ENCODE data around the gene TP53I11.

The TP53I11 gene

DNA sequence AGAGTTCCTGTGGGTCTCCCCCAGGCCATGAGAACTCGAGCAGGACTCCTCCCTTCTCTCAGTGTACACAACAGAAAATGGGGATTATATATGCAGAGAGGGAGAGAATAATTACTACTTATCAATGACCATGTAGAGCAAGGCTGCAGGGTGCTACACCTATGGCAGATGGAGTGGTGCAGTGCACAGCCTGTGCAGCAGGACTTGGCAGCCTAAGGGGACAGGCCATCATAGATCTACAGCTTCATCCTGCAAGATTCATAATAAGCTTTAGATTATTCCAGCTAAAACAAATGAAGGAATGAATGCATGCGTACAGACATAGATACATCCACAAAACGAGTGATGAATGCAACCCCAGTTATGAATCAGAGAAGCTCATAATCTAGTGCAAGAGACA is 8.4 kb upstream of the TP53I11 start:
- H3K9me3 ChIP-seq (ENCODE audit: control insufficient read depth, low read length): no peaks in the 10 kb centered on the region
- no peaks in the 10 kb centered on the region for H3K4me1 ChIP-seq (ENCODE audit: control insufficient read depth, insufficient read depth, low read length, poor library complexity, severe bottlenecking)
- no peaks in the 10 kb centered on the region for H3K36me3 ChIP-seq (ENCODE audit: control insufficient read depth, insufficient read depth, low read length)
- H3K4me3 ChIP-seq (ENCODE audit: insufficient read depth, low read depth, low read length, poor library complexity, severe bottlenecking): no peak overlapping the region
- H3K27ac ChIP-seq (ENCODE audit: insufficient read depth, low read length, poor library complexity, severe bottlenecking): no peak overlapping the region
- H3K27me3 ChIP-seq (replicated peaks; ENCODE audit: control insufficient read depth, insufficient read depth, low read length, poor library complexity, severe bottlenecking): no peaks in the 10 kb centered on the region
- no peak for DNase-seq

- Histone ChIP-seq H3K9me3 (ENCODE audit: control insufficient read depth, low read length) (no peaks in the 10 kb centered on the region), H3K27me3 (replicated peaks; ENCODE audit: control insufficient read depth, insufficient read depth, low read length, poor library complexity, severe bottlenecking) (no peaks in the 10 kb centered on the region), H3K36me3 (ENCODE audit: control insufficient read depth, insufficient read depth, low read length) (no peaks in the 10 kb centered on the region), H3K4me3 (ENCODE audit: insufficient read depth, low read depth, low read length, poor library complexity, severe bottlenecking) (no peak overlapping the region), H3K4me1 (ENCODE audit: control insufficient read depth, insufficient read depth, low read length, poor library complexity, severe bottlenecking) (no peaks in the 10 kb centered on the region), H3K27ac (ENCODE audit: insufficient read depth, low read length, poor library complexity, severe bottlenecking) (no peak overlapping the region)
- DNase-seq: no peak
Observed at GRCh38 chr11:44957776-44958564, 7.3 kb upstream of the TP53I11 start.

DNA sequence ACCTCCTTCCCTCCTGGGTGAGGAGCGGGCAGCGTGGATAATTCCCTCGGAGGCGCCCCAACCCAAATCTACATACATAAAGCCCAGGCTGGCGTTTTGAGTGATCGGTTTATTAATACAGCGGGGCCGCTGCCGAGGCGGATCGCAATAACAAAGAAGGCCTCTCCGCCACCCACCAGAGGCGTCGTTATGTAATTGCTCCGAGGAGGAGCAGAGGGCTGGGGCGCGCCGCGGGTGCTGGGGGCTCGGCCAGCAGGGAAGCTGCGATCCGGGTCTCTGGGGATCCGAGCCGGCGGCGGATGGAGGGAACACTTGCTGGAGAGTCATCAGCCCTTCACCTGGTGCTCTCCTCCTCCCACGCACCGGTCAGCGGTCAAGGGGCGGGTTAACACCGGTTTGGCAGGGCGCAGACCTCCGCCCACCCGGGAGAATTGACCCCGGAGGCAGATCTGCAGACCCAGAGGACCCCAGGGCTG is 6.4 kb upstream of the TP53I11 start:
- Histone ChIP-seq H3K27me3 (replicated peaks; ENCODE audit: control insufficient read depth, insufficient read depth, low read length, poor library complexity, severe bottlenecking) (no peaks in the 10 kb centered on the region), H3K36me3 (ENCODE audit: control insufficient read depth, insufficient read depth, low read length) (no peaks in the 10 kb centered on the region), H3K4me1 (ENCODE audit: control insufficient read depth, insufficient read depth, low read length, poor library complexity, severe bottlenecking) (no peaks in the 10 kb centered on the region), H3K27ac (ENCODE audit: insufficient read depth, low read length, poor library complexity, severe bottlenecking) (no peak overlapping the region), H3K9me3 (ENCODE audit: control insufficient read depth, low read length) (no peaks in the 10 kb centered on the region), H3K4me3 (ENCODE audit: insufficient read depth, low read depth, low read length, poor library complexity, severe bottlenecking) (no peak overlapping the region)
- no peak for DNase-seq

GRCh38 chr11:44955015-44955738 is 4.5 kb upstream of the TP53I11 start:
- Histone ChIP-seq H3K36me3 (ENCODE audit: control insufficient read depth, insufficient read depth, low read length) (no peaks in the 10 kb centered on the region), H3K4me1 (ENCODE audit: control insufficient read depth, insufficient read depth, low read length, poor library complexity, severe bottlenecking) (peaks cover 2% of the 10 kb centered on the region), H3K27me3 (replicated peaks; ENCODE audit: control insufficient read depth, insufficient read depth, low read length, poor library complexity, severe bottlenecking) (no peaks in the 10 kb centered on the region), H3K27ac (ENCODE audit: insufficient read depth, low read length, poor library complexity, severe bottlenecking) (no peak overlapping the region), H3K4me3 (ENCODE audit: insufficient read depth, low read depth, low read length, poor library complexity, severe bottlenecking) (no peak overlapping the region), H3K9me3 (ENCODE audit: control insufficient read depth, low read length) (no peaks in the 10 kb centered on the region)
- no peak for DNase-seq

DNA sequence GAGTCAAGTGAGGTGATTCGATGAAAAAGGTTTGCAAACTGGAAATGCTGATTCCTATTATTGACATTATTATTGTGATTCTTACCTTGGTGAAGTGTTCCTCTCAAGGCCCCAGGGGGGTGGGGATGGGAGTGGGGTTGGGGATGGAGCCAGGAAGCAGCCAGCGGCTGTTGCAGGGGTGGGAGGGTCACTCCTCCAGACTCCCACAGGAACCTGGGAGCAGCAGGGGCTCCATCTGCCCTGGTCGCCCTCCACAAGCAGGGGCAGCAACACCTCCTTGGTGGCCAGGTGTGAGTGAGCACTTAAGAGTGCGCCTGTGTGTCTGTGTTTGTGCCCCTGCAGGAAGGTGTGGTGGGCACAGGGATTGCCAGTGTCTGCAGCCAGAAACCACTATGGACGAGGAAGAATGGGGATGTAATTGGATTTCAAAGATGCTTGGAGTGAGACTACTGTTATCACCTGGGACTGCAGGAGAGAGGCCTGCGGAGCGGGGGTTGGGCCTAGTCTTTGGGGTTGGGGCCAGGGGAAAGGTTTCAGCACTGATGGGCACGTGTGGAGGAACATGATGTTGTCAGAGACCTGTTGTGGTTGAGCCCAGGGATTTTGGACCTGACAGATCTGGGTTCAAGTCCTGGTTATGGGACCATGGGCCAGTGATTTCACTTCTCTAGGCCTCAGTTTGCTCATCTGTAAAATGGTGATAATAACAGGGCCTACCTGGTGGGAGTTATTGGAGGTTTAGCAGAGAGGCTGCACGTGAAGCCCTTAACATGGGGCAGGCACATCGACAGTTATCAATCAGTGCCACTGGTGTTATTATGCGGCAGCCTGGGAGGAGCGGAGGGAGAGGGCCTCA is 3.6 kb upstream of the TP53I11 start:
- no peak overlapping the region for H3K4me3 ChIP-seq (ENCODE audit: insufficient read depth, low read depth, low read length, poor library complexity, severe bottlenecking)
- no peaks in the 10 kb centered on the region for H3K27me3 ChIP-seq (replicated peaks; ENCODE audit: control insufficient read depth, insufficient read depth, low read length, poor library complexity, severe bottlenecking)
- H3K36me3 ChIP-seq (ENCODE audit: control insufficient read depth, insufficient read depth, low read length): no peaks in the 10 kb centered on the region
- DNase-seq: no peak
- H3K9me3 ChIP-seq (ENCODE audit: control insufficient read depth, low read length): no peaks in the 10 kb centered on the region
- H3K27ac ChIP-seq (ENCODE audit: insufficient read depth, low read length, poor library complexity, severe bottlenecking): no peak overlapping the region
- peaks cover 2% of the 10 kb centered on the region for H3K4me1 ChIP-seq (ENCODE audit: control insufficient read depth, insufficient read depth, low read length, poor library complexity, severe bottlenecking)

- no peaks in the 10 kb centered on the region for H3K36me3 ChIP-seq (ENCODE audit: control insufficient read depth, insufficient read depth, low read length)
- no peaks in the 10 kb centered on the region for H3K27me3 ChIP-seq (replicated peaks; ENCODE audit: control insufficient read depth, insufficient read depth, low read length, poor library complexity, severe bottlenecking)
- DNase-seq: no peak
- no peak overlapping the region for H3K4me3 ChIP-seq (ENCODE audit: insufficient read depth, low read depth, low read length, poor library complexity, severe bottlenecking)
- peaks cover 2% of the 10 kb centered on the region for H3K4me1 ChIP-seq (ENCODE audit: control insufficient read depth, insufficient read depth, low read length, poor library complexity, severe bottlenecking)
- H3K27ac ChIP-seq (ENCODE audit: insufficient read depth, low read length, poor library complexity, severe bottlenecking): no peak overlapping the region
- H3K9me3 ChIP-seq (ENCODE audit: control insufficient read depth, low read length): no peaks in the 10 kb centered on the region
Observed at GRCh38 chr11:44952500-44953260, 2.0 kb upstream of the TP53I11 start.

DNA sequence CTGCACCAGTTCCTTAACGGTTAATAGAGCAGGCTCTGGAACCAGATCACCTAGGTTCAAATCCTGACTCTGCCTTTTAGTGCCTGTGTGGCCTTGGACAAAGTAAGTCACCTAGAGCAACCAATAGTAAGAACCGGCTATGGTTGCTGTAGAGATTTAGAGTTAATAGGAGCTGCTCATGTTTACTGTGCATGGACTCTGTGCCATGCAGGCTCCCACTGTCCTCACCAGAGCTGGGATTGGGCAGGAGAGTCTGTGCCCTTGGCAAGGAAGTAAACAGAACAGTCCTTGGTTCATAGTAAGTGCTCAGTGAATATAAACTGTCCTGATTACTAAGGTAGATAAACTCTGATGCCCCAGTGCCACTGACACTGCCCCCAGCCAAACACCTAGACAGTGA is 1.4 kb upstream of the TP53I11 start:
- no peak for DNase-seq
- H3K4me3 ChIP-seq (ENCODE audit: insufficient read depth, low read depth, low read length, poor library complexity, severe bottlenecking): no peak overlapping the region
- H3K9me3 ChIP-seq (ENCODE audit: control insufficient read depth, low read length): no peaks in the 10 kb centered on the region
- no peak overlapping the region for H3K27ac ChIP-seq (ENCODE audit: insufficient read depth, low read length, poor library complexity, severe bottlenecking)
- no peaks in the 10 kb centered on the region for H3K36me3 ChIP-seq (ENCODE audit: control insufficient read depth, insufficient read depth, low read length)
- H3K27me3 ChIP-seq (replicated peaks; ENCODE audit: control insufficient read depth, insufficient read depth, low read length, poor library complexity, severe bottlenecking): no peaks in the 10 kb centered on the region
- peaks cover 2% of the 10 kb centered on the region for H3K4me1 ChIP-seq (ENCODE audit: control insufficient read depth, insufficient read depth, low read length, poor library complexity, severe bottlenecking)

- peak overlapping the region; percentile 86 for H3K4me3 ChIP-seq (ENCODE audit: insufficient read depth, low read depth, low read length, poor library complexity, severe bottlenecking)
- H3K27me3 ChIP-seq (replicated peaks; ENCODE audit: control insufficient read depth, insufficient read depth, low read length, poor library complexity, severe bottlenecking): no peaks in the 10 kb centered on the region
- no peaks in the 10 kb centered on the region for H3K9me3 ChIP-seq (ENCODE audit: control insufficient read depth, low read length)
- no peak for DNase-seq
- H3K36me3 ChIP-seq (ENCODE audit: control insufficient read depth, insufficient read depth, low read length): no peaks in the 10 kb centered on the region
- peak overlapping the region; percentile 36 for H3K27ac ChIP-seq (ENCODE audit: insufficient read depth, low read length, poor library complexity, severe bottlenecking)
- H3K4me1 ChIP-seq (ENCODE audit: control insufficient read depth, insufficient read depth, low read length, poor library complexity, severe bottlenecking): peaks cover 2% of the 10 kb centered on the region
Observed at GRCh38 chr11:44950031-44950624, 555 bp downstream of the TP53I11 start.
